ENCODE results near the gene SYNDIG1.

DNA sequence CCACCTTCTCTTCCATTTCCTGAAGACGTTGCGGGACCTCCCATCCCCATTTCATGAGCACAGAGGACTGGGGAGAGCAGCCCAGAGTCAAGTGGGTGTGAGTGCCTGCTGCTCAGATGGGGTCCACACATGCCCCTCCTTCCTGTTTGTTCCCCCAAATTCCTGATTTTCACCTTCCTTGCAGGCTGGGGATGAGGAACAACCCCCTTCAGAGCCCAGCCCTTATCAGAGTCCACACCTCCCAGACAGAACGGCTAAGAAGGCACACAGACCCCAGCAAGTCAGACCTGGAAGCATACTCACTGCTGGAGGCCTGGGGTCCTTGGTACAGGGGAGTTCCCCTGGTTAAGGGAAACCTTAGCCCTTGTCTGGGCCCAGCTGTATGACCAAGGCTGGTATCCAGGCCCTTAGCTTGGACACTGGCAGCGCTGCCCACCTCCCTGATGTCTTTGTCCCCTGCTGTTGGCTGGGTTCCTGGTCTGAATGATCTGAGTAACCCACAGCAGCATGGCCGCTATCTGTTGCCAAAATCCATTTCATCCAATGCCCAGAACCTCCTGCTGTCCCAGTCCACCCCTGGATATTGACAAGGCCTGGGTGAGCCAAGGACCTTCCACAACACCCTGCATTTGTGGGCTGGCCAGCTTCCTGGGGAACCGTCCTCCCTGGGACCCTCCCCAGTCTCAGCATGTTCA, 230.9 kb downstream of the SYNDIG1 start:
- TF ChIP-seq SMC3 (conservative IDR thresholded peaks at IDR 0.05; ENCODE audit: poor library complexity) (no peak), MXI1 (conservative IDR thresholded peaks at IDR 0.05; ENCODE audit: poor library complexity, severe bottlenecking) (no peak), TAF1 (IDR thresholded peaks at IDR 0.05; ENCODE audit: low read depth) (no peak), EZH2 (IDR thresholded peaks at IDR 0.05; ENCODE audit: borderline replicate concordance, insufficient read depth, low read length, poor library complexity, severe bottlenecking) (no peak)
- TF ChIP-seq, protein P1, sequence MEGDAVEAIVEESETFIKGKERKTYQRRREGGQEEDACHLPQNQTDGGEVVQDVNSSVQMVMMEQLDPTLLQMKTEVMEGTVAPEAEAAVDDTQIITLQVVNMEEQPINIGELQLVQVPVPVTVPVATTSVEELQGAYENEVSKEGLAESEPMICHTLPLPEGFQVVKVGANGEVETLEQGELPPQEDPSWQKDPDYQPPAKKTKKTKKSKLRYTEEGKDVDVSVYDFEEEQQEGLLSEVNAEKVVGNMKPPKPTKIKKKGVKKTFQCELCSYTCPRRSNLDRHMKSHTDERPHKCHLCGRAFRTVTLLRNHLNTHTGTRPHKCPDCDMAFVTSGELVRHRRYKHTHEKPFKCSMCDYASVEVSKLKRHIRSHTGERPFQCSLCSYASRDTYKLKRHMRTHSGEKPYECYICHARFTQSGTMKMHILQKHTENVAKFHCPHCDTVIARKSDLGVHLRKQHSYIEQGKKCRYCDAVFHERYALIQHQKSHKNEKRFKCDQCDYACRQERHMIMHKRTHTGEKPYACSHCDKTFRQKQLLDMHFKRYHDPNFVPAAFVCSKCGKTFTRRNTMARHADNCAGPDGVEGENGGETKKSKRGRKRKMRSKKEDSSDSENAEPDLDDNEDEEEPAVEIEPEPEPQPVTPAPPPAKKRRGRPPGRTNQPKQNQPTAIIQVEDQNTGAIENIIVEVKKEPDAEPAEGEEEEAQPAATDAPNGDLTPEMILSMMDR (IDR thresholded peaks at IDR 0.05; ENCODE audit: poor library complexity, severe bottlenecking): no peak
